HK-2 (cell line): ENCODE data around the gene C1QB.
A peak's percentile ranks its signal among the peaks of the same experiment; 100 is the strongest.
"Not testable (repeated sequence)": the region's sequence is repeated elsewhere in the genome, so short reads cannot be mapped to it uniquely, and the experiment has no call there.

Source experiments
- DNase-seq: peaks from one replicate; pipeline ENCODE4 v3.0.0-alpha.2; 2018; ENCODE audit not compliant: unreplicated experiment

The C1QB gene

DNA sequence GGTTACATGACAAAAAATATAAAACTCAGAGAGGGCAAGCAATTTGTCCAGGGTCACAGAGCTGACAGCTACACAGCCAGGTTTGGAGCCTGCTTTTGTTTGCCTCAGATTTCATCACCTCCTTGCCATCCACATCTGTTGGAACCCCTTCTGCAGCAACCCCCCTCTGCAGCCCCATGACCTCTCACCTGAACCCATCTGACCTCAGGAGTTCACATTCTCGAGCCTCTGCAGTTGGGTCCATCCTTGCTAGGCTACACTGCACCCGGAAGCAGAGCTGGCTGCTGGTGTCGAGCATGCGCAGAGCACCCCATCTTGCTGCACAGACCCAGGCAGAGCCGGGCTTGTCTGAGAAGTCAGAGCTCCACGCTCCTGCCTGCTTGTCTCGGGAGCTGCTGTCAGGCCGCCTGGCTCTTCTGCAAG lies 10.0 kb downstream of the C1QB start:
- DNase-seq: no peak

DNA sequence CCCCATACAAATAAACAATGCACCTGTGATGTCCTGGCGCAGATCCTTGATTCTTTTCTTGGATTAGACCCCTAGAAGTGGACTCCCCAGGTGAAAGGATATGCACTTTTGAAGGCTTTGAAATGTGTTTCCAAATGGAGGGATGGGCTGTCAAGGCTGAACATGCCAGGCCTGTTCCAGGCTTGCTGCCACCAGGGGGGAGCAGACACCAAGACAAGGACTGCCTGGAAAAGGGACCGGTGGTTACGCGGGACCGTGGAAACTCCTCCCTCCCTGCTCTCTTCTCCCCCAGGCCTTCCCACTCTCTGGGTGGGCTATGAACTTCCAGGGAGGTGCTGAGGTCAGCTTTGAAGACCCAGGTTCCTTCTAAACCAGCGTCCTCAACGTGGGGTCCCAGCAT lies 12.7 kb downstream of the C1QB start:
- DNase-seq: peak; percentile 31

DNA sequence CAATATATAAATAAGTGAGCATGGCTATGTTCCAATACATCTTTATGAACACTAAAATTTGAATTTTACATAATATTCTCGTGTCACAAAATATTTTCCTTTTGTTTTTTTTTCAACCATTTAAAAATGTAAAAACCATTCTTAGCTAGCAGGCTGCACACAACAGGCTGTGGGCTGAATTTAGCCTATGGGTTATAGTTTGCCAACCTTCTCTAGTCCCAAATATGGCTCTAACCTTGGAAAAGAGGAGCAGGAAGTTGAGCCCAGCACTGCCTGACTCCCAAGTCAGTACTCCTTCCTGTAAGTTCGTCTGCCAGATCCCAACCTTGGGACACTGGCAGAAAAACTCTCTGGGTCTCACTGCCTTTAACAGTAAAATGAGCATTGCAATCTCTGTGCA lies 13.4 kb downstream of the C1QB start:
- DNase-seq: no peak

DNA sequence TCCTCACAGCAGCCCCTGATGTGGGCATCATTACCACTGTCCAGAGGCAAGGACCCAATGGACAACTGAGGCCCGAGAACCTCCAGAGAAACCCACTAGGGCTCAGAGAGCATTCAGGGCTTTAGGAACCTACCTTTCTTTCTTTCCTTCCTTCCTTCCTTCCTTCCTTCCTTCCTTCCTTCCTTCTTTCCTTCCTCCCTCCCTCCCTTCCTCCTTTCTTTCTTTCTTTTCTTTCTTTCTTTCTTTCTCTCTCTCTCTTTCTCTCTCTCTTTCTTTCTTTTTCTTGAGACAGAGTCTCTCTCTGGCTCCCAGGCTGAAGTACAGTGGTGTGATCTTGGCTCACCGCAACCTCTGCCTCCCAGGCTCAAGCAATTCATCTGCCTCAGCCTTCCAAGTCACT lies 15.8 kb downstream of the C1QB start:
- not testable (repeated sequence) for DNase-seq

DNA sequence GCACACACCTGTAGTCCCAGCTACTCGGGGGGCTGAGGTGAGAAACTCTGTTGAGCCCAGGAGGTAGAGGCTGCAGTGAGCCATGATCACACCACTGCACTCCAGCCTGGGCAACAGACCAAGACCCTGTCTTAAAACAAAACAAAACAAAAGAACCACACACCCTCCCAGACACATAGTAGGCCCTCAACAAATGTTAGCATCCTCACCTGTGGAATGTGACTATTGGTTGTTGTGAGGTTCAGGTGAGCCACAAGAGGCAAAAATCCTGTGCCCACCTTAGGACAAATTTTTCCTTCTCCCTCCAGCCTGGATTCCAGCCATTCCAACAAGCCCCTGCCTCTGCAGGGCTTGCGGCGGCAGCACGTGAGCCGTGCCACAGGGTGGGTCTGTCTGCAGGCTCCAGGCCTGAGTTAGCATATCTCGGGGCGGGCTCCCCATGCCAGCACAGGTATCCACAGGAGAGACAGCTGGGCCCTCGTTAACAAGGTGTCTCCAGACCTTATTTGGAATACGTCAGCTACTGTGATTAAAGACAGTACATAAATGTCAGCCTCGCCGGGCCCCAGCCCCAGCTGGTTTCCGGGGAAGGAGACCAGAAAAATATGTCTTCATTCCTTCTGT lies 17.4 kb downstream of the C1QB start:
- DNase-seq: no peak

DNA sequence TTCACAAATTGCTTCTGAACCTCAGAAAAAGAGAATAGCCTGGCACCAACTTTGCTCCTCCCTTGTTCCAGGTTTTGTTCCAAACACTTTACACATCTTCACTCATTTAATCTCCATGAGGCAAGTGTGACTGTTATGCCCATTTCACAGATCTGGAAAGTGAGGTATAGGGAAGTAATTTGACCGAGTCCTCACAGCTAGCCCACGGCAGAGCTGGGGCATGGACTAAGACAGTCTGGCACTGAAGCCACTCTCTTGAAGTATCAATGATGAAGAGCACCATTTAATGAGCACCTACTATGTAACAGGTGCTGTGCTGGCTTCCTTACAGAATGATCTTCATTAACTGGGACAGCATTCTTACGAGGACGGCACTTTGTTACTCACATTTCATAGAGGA lies 19.0 kb downstream of the C1QB start:
- no peak for DNase-seq

DNA sequence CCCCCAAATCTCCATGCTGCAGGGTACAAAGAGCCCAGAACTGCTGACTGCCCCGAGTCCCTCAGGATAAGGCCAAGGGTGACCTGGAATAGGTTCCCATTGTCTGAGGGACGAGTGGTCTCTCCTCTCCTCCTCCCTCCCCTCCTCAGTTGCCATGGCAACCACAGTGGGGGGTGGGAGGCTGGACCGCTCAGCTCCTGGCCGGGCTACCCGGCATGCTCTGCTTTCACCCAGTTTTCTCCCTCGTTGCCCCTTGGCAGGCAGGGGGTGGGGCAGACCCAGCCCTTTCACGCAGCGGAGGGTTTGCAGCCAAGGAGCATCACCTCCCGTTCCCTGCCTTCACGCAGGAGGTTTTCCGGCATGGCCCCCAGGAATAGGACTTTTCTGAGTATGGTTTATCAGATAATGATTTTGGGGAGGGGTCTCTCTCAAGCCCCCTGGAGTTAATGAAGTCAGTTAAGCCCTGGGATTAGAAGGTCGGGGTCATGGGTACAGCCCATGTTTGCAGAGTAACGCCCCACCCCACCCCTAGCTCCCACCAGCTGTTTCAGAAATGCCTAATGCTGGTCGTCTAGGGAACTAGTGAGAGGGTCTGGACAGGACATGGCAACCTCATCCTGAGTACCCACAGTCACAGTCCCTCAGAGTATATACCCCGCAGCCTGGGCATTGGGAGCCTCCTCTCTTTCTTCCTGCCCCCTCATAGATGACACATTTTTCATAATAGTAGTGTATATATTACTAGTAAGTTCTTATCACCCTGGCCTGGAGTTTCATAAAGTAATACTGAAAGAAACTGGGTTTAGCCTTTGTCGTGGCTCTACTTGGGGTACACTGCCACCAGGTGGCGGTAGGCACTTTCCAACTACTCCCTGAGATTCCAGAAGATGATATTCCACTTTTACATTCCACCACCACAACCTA lies 20.7 kb downstream of the C1QB start:
- peak; percentile 47 for DNase-seq

DNA sequence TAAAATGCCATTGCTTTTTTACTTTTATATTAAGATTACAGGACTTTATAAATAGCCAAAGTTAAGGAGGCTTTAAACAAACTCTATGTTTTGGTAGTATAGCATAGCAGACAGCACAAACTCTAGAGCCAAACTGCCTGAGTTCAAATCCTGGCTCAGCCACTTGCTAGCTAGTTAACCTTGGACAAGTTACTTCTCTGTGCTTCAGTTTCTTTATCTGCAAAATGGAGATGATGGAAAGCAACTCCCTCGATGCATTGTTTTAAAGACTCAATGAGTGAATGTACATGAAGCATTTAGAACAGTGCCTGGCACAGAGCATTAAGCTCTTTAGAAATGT lies 21.3 kb downstream of the C1QB start:
- DNase-seq: no peak

DNA sequence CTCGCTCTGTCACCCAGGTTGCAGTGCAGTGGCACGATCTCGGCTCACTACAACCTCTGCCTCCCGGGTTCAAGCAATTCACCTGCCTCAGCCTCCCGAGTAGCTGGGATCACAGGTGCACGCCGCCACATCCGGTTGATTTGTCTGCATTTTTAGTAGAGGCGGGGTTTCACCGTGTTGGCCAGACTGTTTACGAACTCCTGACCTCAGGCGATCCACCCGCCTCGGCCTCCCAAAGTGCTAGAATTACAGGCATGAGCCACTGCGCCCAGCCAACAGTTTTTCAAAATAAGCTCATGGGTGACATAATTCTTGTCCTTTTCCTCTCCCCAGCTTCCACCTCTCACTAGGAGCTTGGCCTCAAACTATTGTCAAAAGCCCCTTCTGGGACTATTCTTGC lies 23.1 kb downstream of the C1QB start:
- DNase-seq: not testable (repeated sequence)

DNA sequence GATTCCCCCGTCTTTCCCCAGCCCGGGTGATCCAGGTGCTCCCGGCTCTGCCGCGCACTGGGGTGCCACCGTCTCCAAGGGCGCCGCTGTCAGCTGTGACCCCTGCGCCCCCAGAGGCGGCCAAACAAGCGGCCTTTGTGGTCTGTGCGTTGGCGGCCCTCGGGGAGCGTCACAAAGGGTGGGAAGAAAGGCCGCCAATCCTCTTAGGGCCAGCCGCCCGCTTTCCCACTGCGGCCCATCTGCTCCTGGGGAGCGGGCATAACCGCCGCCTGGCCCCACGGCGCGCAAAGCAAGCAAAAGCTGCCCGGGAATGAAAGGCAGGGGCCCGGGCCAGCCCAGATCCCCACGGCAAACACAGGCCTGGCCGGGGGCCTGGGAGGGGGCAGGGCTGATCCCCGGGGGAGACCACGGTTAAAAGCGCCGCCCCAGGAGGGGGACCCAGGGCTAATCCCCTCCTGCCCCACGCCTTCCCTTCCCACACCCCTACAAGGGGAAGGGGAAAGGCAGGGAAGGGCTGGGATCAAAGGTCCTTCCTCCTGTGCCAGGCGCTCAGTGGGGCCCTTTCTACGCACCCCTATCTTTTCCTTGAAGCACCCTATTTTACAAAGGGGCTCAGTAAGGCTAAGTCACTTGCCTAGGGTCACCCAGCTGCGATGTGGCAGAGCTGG lies 24.0 kb downstream of the C1QB start:
- DNase-seq: no peak

DNA sequence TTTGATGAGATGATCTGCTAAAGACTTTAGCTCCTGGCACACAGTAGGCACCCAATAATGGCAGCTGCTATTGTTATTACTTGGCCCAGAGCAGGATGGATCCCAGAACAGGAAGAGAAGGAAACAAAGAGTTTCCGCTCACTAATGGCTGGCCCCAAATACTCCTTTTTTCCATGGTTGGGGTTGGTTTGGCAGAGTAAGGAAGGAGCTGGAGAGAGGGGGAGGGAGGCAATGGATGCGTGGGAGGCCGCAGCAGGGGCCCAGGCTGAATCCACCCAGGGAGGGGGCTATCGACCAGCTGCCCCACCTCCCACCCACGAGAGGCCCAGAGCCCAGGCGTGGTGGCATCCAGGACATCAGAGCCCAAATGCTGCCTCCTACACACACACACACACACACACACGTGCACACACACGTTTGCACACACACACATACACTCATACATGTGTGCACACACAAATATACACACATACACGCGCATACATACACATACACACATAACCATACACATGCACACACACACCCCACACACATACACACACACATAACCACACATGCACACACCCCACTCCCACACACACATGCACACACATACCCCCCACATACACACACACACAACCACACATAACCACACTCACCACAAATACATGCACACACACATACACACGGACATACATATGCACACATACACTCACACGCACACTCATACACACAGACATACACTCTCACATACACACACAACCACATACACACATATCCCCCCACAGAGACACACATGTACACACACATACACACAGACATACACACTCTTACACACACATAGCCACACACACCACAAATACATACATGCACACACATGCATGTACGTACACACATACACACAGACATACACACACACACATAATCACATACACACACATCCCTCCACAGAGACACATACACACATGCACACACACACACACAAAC lies 25.2 kb downstream of the C1QB start:
- DNase-seq: no peak

DNA sequence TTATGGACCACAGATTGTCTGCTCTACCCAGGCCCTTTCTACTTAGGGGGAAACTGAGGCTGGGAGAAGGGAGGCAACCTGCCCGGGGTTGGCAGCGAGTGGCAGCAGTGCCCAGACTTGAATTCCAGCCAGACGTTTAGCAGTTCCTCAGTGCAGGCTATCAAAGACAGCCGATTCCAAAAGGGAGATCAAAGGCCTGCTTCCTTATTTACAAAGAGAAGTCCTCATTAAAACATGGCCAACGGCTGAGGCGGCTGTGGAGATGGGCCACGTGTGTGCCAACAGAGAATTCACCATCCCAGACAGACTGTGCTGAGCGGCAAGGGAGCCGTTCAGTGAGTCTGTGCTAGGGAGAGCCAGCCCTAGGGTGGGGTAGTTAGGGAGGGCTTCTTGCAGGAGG lies 27.7 kb downstream of the C1QB start:
- DNase-seq: no peak

DNA sequence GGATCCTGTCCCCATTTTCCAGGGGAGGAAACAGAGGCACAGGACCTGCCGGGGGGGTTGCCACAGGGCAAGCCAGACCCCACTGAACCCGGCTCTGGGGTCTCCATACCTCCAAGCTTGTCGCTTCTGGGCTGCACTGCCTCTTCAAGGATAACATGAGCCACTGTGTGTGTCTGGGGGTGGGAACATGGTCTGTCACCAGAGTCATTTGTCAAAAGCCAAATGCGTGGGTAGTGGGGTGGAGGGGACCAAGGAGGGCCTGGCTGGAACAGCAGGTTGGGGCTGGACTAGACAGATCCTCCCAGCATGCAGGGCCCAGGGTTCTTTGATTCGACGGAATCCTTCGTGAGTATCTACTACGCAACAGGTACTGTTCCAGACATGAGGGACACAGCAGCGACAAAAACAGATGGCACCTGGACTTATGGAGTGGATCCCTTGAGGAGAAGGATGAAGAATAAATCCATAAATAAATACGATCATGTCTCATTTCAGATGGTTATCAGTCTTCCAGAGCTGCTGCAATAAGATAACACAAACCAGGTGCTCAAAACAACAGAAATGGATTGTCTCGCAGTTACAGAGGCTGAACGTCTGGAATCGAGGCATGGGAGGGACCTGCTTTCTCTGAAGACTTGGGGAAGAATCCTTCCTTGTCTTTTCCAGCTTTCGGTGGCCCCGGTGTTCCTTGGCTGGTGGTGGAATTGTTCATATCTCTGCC lies 28.7 kb downstream of the C1QB start:
- no peak for DNase-seq

DNA sequence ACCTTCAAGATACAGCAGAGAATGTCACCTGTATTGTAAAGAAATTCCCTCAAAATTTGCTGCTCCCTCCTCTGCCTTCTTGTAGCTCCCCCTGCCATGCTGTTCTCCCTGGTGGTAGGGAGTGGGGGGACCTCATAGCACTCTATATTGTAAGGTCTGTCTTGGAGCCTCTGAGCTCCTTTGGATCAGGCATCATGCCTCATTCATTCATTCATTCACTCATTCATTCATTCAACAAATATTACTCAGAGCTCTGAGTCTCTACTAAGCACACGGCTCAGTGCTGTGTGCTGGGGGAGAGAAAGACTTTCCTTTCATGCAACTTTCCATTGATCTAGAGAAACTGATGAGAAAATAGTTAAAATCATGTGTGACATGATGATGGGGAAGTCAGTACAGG lies 30.5 kb downstream of the C1QB start:
- no peak for DNase-seq

DNA sequence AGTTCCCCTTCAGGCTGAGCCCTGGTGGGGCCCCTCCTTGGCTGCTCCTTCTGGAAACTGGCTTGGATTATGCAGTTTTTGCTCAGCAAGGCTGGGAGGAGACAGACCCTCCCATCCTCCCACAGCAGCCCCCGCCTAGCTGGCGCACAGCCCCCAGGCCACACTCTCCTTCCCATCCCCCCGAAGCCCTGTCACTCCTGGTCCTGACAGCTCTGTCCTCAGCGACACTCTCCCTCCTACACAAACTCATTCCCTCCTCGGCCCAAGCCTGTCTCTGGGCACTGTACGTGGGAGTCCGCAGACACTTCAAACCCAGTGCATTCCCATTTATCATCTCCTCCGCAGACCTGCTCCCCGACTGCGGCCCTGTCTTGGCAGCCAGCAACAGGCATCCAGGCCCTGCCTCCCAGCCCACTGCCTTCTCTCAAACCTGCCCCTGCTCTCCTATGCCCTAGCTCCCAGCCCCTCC lies 32.6 kb downstream of the C1QB start:
- DNase-seq: no peak

DNA sequence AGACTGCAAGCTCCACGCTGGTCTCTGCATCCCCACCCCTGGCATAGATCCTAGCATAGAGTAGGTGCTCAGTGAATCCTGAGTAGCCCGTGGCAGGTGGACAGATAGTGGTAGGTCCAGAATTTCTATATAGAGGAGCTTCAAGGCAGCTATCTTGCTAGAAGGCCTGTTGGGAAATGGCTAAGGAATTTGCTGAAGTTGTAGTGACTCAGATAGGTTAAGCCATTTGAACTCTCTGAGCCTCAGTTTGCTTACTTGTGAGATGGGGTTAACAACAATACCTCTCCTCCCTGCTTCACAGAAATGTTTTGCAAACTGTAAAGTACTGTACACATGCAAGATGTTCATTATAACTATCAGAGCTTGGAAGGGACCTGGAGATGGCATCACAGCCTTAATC lies 34.2 kb downstream of the C1QB start:
- no peak for DNase-seq

DNA sequence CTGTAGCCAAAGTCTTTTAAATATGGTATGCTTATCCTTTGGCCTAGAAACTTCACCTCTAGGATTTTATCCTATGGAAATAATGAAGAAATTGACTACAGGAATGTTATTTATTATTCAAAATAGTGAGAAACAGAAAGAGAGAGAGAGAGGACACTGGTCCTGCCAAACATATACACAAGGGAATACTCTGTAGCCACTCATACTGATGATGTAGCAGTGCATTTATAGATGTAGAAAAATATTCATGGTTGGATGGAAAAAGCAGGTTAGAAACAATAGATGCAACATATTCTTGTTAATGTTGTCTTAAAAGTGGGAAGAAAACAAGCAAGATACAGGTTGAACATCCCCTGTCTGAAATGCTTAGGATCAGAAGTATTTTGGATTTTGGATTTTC lies 35.4 kb downstream of the C1QB start:
- no peak for DNase-seq

DNA sequence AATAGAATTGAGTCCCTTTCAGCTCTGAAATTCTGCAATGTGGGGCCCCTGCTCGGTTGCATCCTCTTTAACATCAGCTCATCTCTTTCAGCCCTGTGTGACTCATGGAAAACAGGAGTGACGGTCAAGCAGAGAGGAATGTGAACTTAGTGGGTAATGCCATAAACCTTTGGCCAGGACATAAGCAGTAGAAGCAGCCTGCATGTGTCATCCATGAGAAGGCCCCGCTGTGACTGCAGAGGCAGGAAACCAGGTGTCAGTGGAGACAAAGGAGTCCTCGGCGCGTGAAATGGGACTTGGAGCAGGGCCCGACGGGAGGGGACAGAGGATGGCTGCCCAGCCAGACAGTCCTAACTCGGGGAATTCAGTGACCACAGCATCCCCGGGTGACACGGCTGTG lies 36.5 kb downstream of the C1QB start:
- peak; percentile 87 for DNase-seq

DNA sequence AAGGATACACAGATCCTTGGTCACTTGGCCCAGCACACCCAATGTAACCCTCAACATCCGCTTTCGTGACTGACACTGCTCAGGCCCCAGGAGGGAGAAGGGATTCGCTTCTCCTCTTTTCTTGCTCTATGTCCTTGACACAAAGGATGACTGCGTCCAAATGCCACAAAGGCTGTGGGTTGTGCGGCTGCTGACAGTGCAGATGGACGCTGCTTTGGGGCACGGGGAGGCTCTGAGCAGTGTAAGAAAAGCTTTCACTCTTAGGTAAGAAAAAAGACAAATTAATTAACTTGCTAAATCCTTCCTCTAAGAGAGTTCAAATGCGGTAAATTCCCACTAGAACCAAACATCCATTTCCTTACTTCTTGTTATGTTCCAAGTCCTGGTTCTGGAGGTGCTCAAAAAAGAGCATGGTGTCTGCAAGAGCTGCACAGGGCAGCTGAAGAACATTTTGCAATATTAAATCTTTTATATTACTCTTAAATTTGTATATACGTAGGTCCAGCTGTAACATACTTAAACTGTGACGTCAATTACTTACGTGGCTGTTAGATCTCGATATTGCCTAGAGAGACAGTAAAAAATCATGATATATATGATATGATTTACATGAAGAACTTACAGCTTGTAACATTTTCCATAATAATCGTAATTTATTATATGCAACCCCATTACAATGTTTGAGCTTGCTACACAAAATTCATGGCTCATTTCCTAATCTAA lies 38.2 kb downstream of the C1QB start:
- no peak for DNase-seq

DNA sequence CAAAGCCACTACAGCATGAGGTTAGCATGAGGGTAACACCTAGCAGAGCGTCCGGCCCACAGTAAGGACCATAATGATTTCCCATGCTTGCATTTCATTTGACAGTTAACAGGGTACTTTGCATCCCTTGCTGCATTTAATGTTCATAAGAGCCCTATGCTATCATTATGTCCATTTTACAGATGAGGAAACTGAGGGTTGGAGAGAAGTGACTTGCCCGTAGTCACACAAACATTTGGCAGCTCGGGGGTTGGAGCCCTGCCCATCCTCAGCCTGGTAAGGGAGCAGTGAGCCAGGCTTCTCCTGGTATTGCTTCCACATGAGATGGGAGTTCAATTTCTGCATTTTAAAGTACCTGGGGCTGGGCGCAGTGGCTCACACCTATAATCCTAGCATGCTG lies 41.1 kb downstream of the C1QB start:
- no peak for DNase-seq
